K562 (cell line): ENCODE data around the gene OOSP4A. TPM values are rescaled to one million over a fixed set of nuclear protein-coding genes. Genes with fewer than 3 reads are reported as not detected.

Experiments
- ATF4 ChIP-seq: fragments of 450-650 bp; formaldehyde crosslinking; IDR thresholded peaks from 2 replicates; pipeline ENCODE4 v1.4.0; 2022; ENCODE audit warnings: mild to moderate bottlenecking, moderate library complexity
- ATF7 ChIP-seq: fragments of 450-650 bp; IDR thresholded peaks from 2 replicates; pipeline ENCODE4 v1.7.1; 2014; ENCODE audit warnings: mild to moderate bottlenecking, moderate library complexity
- PATZ1 ChIP-seq: fragments of 250-450 bp; sonication (Bioruptor Pico); IDR thresholded peaks from 2 replicates; pipeline ENCODE4 v1.5.0; 2020; ENCODE audit warnings: mild to moderate bottlenecking, borderline replicate concordance
- PBX2 ChIP-seq, 2 experiments: IDR thresholded peaks in 1 of 2; conservative IDR thresholded peaks in 1 of 2; 2 replicates each; pipeline ENCODE4 v1.6.1; 2016; ENCODE audit warnings: low read depth in 2 of 2, mild to moderate bottlenecking in 1 of 2, missing compliant biosample characterization in 1 of 2, missing genetic modification characterization in 1 of 2, moderate library complexity in 1 of 2
- PRDM10 ChIP-seq: fragments of 450-650 bp; IDR thresholded peaks from 2 replicates; pipeline ENCODE4 v1.6.1; 2018; ENCODE audit not compliant: partially characterized antibody
- SNAPC5 ChIP-seq: fragments of 250-450 bp; sonication (Bioruptor Pico); IDR thresholded peaks from 2 replicates; pipeline ENCODE4 v1.8.0; 2021; ENCODE audit warnings: moderate library complexity, mild to moderate bottlenecking, inconsistent platforms
- TEAD1 ChIP-seq, 2 experiments: fragments of 450-650 bp in 1 of 2; sonication (generic) in 1 of 2; formaldehyde crosslinking; IDR thresholded peaks; 2 replicates each; pipeline versions ENCODE4 v1.4.0 to v1.8.0; 2020 to 2022; ENCODE audit warnings: mild to moderate bottlenecking in 2 of 2, missing genetic modification reagents in 1 of 2
- TSHZ1 ChIP-seq: fragments of 250-450 bp; sonication (Bioruptor Pico); IDR thresholded peaks from 2 replicates; pipeline ENCODE4 v1.4.0; 2020; ENCODE audit warnings: mild to moderate bottlenecking, moderate library complexity
- ZNF239 ChIP-seq: fragments of 250-450 bp; sonication (Bioruptor Pico); IDR thresholded peaks from 2 replicates; pipeline ENCODE4 v1.4.0; 2020; ENCODE audit warnings: mild to moderate bottlenecking
- polyA plus RNA-seq, 8 experiments: library from polyadenylated mRNA; depleted of rRNA in 4 of 8; stranded (reverse) in 5 of 8; unstranded in 3 of 8; fragments of >200 nt; fragmentation: Nextera tagmentation in 2 of 8; fragmentation: Illumina TruSeq in 1 of 8; extraction: Ambion mirVana in 2 of 8; extraction: Trizol in 1 of 8; gene quantifications; 2 replicates each; pipeline versions ENCODE4 v1.2.1 to v1.2.3, GENCODE V29; 2011 to 2014; ENCODE audit warnings: inconsistent platforms in 1 of 8, missing spikeins in 1 of 8
- total RNA-seq, 7 experiments: library from RNA; depleted of rRNA in 6 of 7; stranded (reverse); fragments of >200 nt in 6 of 7; fragmentation: Illumina TruSeq in 2 of 7; extraction: Trizol in 2 of 7; gene quantifications; 2 replicates each; pipeline versions ENCODE4 v1.2.1 to v1.2.3, GENCODE V29; 2011 to 2021; ENCODE audit warnings: low replicate concordance in 1 of 7

Gene OOSP4A
- total and polyA plus RNA-seq, 9 of the 15 experiments (the other 6 are each of a cell fraction or from before 2014, with no cell fraction given) = 0.40 to 2.4 (median 0.74) TPM; not detected in 2

GRCh38 chr11:59953463-59954218 lies 10.2 kb upstream of the OOSP4A start (continued):
- TF ChIP-seq PBX2 (CRISPR knock-in tag; IDR thresholded peaks at IDR 0.05; ENCODE audit: low read depth) = no peak
- 0 out of 2 replicates have a peak, but pooled peaks have one; percentile 7 for TF ChIP-seq PBX2 (tag; conservative IDR thresholded peaks at IDR 0.05; ENCODE audit: low read depth)
- TF ChIP-seq ZNF239 (CRISPR knock-in tag) = peak; percentile 56
- 0 out of 2 replicates have a peak, but pooled peaks have one; percentile 53 for TF ChIP-seq PATZ1 (CRISPR knock-in tag)
- TF ChIP-seq PRDM10 = peak; percentile 47
- TF ChIP-seq ATF7 = peak; percentile 60; the same call in 1 of the 2 replicates
- no peak for TF ChIP-seq SNAPC5 (CRISPR knock-in tag)
- peak; percentile 49; the same call in 1 of the 2 replicates for TF ChIP-seq TSHZ1 (CRISPR knock-in tag)
- peak; percentile 92 for TF ChIP-seq ATF4 (CRISPR knock-in tag)
- peak in 1 of 2 experiments; percentile 62; a peak in 1 of 4 replicates for TF ChIP-seq TEAD1 (CRISPR knock-in tag; IDR thresholded peaks at IDR 0.05)
